Kidney capillary endothelial cell (primary cell): ENCODE data around the gene GTF2H1.
"Not testable (repeated sequence)": the region's sequence is repeated elsewhere in the genome, so short reads cannot be mapped to it uniquely, and the experiment has no call there.

Source experiments
- DNase-seq: peaks from one replicate; pipeline ENCODE4 v3.0.0-alpha.2; 2018; ENCODE audit warnings: low spot score

Gene GTF2H1

DNA sequence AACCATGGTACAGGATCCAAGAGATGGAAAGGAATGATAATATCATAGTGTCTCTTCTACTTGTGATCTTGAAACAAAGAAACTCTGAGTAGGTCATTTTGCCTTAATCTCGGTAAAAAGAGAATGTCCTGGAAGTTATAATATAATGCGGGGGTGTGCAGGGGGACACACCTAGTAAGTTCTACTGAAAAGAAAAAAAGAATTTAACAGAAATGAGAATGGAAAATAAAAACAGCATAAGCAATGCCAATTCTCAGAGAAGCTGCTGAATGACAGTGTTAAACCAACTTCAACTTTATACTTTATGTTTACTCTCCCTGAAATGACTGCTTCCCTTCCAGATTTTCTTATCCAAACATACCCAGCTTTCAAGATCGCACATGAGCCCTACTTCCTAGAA lies 2.5 kb upstream of the GTF2H1 start:
- no peak for DNase-seq

GRCh38 chr11:18320617-18321016 lies 1.8 kb upstream of the GTF2H1 start:
- DNase-seq, result no peak

- DNase-seq, result no peak
These were observed 794 bp upstream of the GTF2H1 start for GRCh38 chr11:18321578-18321968.

GRCh38 chr11:18322818-18323570 lies 627 bp downstream of the GTF2H1 start:
- peak; percentile 14 for DNase-seq

DNA sequence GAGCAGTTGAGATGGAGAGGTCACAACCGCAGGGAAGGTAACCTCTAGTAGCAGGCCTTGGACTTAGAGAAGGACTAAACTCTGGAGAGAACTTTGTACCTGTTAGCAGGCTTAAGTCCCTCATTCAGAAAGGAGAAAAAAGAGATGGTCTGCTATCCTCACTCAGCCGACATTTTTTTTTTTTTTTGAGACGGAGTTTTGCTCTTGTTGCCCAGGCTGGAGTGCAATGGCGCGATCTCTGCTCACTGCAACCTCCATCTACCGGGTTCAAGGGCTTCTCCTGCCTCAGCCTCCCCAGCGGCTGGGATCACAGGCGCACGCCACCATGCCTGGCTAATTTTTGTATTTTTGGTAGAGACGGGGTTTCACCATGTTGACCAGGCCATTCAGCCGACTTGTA lies 1.5 kb downstream of the GTF2H1 start:
- not testable (repeated sequence) for DNase-seq

DNA sequence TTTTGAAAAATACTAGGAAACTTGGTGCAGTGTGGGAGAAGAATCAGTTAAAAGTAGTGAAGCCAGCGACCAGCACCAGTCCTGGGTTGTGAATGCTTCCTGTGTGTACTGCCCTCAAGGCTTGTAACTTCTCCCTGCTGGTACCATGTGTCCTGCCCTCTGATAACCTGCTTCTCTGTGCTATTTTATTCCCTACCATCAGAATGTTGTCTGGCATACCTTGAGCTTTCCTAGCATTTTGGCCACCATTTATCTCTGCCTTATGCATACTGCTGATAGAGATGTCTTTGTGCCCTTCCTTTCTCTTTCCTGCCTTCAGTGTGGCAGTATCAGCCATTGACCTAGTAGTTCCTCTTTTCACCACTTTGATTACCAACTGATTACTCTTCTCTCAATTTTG lies 2.0 kb downstream of the GTF2H1 start:
- no peak for DNase-seq

GRCh38 chr11:18329196-18329870 lies 7.0 kb downstream of the GTF2H1 start:
- DNase-seq, result no peak

DNA sequence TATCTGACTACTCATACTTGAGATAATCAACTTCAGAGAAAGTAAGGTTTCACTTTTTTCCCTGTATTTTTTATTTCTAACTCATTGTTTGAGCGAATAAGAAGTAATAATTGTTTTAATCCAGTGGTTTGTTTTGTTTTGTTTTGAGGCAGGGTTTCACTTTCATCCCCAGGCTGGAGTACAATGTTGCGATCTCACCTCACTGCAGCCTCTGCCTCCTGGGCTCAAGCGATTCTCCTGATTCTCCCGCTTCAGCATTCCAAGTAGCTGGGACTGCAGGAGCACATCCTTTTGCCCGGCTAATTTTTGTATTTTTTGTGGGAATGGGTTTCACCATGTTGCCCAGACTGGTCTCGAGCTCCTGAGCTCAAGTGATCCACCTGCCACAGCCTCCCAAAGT lies 8.6 kb downstream of the GTF2H1 start:
- DNase-seq, result no peak

GRCh38 chr11:18332302-18332701 lies 9.9 kb downstream of the GTF2H1 start:
- no peak for DNase-seq

GRCh38 chr11:18332891-18333290 lies 10.5 kb downstream of the GTF2H1 start:
- DNase-seq, result no peak

GRCh38 chr11:18347471-18348125 lies 25.2 kb downstream of the GTF2H1 start:
- DNase-seq, result peak; percentile 38

DNA sequence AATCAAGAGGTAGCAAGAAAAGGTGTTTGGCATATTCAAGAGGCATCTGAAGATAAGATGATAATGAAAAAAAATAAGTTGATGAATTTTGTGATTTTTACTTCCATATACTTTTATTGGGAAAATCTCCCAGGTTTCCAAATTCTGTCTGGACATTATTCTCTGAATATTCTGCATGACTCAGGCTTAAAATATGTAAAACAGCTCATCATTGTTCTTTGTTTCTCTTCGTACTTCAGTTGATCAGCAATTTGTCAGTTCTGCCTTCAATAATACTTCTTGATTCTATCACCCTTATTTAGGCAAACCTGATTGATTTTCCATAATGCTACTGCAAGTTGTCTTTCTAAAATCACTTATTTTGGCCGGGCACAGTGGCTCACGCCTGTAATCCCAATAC lies 30.2 kb downstream of the GTF2H1 start:
- peak; percentile 23 for DNase-seq

DNA sequence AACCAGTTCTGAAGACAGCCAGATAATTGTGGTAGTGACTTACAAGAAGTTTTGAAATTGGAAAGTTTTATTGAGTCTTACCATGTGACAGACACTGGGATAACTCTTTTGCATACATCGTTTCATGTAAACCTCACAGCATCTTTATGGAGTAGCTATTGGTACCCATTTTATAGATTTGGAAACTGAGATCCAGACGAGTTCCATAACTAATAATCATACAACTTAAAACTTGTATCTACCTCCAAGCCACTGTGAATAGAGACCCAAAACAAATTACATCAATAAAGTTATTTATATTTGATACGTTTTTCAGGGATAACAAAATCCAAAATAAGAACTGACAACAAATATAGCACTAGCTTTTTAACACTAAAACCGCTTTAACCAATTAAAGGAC lies 36.3 kb downstream of the GTF2H1 start:
- DNase-seq, result no peak

- DNase-seq, result no peak
These were observed 38.8 kb downstream of the GTF2H1 start for GRCh38 chr11:18361154-18361553.

GRCh38 chr11:18364495-18365073 lies 42.2 kb downstream of the GTF2H1 start:
- DNase-seq, result no peak

DNA sequence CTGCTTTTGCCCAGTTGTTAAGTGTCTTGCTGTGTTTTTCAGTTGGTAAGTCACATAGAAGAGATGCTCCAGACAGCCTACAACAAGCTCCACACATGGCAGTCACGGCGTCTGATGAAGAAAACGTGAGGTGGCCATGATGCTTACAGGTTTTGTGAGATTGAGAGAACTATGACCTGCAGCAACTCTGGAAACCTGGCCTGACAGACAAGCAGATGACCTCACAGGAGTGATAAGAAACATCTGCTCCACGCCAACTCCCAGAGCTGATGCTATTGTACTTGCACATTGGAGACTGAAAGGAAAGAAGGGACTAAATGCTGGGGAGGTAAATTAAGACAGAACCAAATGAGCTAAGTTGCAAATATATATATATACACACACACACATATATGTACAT lies 43.4 kb downstream of the GTF2H1 start:
- no peak for DNase-seq

- DNase-seq, result no peak
These were observed 43.9 kb downstream of the GTF2H1 start for GRCh38 chr11:18366286-18366685.

DNA sequence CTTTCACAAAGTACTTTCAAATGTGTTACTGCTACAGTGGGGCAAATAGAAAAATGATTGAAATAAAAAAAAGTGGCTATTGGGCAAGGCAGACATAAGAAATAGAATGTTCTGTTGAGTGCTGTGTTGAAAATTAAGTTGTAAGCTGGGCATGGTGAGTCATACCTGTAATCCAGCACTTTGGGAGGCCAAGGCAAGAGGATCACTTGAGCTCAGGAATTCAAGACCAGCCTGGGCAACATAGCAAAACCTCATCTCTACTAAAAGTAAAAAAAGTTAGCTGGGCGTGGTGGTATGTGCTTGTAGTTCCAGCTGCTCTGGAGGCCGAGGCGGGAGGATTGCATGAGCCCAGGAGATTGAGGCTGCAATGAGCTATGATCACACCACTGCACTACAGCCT lies 45.1 kb downstream of the GTF2H1 start:
- DNase-seq, result no peak

GRCh38 chr11:18368221-18368620 lies 45.9 kb downstream of the GTF2H1 start:
- peak; percentile 6 for DNase-seq

GRCh38 chr11:18369398-18369797 lies 47.0 kb downstream of the GTF2H1 start:
- no peak for DNase-seq

GRCh38 chr11:18371279-18371678 lies 48.9 kb downstream of the GTF2H1 start:
- no peak for DNase-seq

- DNase-seq, result no peak
These were observed 49.8 kb downstream of the GTF2H1 start for GRCh38 chr11:18372201-18372600.

- no peak for DNase-seq
These were observed 52.6 kb downstream of the GTF2H1 start for GRCh38 chr11:18374956-18375355.
